Left renal pelvis (tissue), 4 donors: ENCODE measurements around the gene GLMP. TPM values are rescaled to one million over a fixed set of nuclear protein-coding genes. Genes with fewer than 3 reads are reported as not detected.
A peak's percentile ranks its signal among the peaks of the same experiment; 100 is the strongest.

Experiments
- DNase-seq, 4 donors: peaks; one replicate each; pipeline ENCODE4 v3.0.0-alpha.2; 2013; ENCODE audit warnings: low read depth in 4 of 4, low spot score in 3 of 4
- polyA plus RNA-seq, 4 donors: library from polyadenylated mRNA; unstranded; fragments of 120-200 nt; gene quantifications; one replicate each; pipeline ENCODE4 v1.2.1, GENCODE V29; 2013; ENCODE audit not compliant: insufficient read length in 4 of 4

The GLMP gene
- polyA plus RNA-seq, 4 donors: 53.7 to 66.3 (median 63.0) TPM

DNA sequence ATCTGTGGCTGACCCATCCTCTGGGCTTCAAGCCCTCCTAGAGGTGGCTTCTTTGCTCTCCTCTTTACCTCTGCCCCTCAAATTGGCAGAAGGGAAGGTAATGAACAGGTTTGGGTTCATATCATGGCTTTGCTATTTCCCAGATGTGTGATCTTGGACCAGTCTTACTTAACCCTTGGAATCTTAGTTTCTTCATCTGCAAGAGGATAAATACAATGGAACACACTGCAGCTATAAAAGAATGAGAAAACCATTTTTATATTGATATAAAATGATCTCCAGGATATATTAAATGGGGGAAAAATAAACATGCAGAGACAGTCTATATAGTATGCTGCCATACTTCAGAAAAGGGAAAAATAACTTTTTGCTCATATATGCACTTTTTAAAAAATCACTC is 5.6 kb downstream of the GLMP start:
- DNase-seq: no peak

GRCh38 chr1:156286061-156286460 is 9.4 kb downstream of the GLMP start:
- no peak for DNase-seq

DNA sequence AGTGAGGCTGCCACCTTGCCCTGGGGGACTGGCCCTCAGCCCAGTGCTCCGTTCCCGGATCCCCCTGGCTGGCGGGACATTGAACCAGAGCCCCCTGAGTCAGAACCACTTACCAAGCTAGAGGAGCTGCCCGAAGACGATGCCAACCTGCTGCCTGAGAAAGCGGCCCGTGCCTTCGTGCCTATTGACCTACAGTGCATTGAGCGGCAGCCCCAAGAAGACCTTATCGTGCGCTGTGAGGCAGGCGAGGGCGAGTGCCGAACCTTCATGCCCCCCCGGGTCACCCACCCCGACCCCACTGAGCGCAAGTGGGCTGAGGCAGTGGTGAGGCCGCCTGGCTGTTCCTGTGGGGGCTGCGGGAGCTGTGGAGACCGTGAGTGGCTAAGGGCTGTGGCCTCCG is 10.0 kb downstream of the GLMP start:
- DNase-seq: no peak

GRCh38 chr1:156284757-156285156 is 10.7 kb downstream of the GLMP start:
- no peak for DNase-seq

GRCh38 chr1:156284112-156284511 is 11.4 kb downstream of the GLMP start, which contains the start of gene TMEM79:
Gene TMEM79 (plus strand): TSS chr1:156284325. CDS start chr1:156285227, 902 bp downstream.
- DNase-seq: no peak

GRCh38 chr1:156283521-156283920 is 12.0 kb downstream of the GLMP start:
- DNase-seq: no peak

- DNase-seq: peak; percentile 93 to 99 (median 98)
These were observed 12.8 kb downstream of the GLMP start, which contains the start of gene SMG5 for GRCh38 chr1:156282479-156283222. Gene SMG5 (minus strand): TSS chr1:156282825. CDS start chr1:156282680, 145 bp downstream.

- no peak for DNase-seq
These were observed 13.6 kb downstream of the GLMP start for GRCh38 chr1:156281693-156282478.

- no peak for DNase-seq
These were observed 14.2 kb downstream of the GLMP start for GRCh38 chr1:156281281-156281680.

DNA sequence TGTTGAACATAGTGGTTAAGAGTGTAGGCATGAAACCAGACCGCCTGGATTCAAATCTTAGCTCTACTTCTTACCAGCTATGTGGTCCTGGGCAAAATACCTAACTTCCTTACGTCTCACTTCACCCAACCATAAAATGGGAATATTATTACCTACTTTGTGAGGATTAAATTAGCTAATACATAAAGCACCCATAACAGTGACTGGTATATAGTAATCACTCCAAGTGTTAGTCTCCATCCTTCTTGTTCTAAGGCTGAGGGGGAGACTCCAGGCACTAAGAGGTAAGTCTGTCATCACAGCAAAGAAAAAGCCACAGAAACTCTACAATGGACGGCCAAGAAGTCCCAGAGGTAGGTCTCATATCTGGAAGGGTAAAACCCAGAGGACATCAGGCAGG is 15.6 kb downstream of the GLMP start:
- no peak for DNase-seq

DNA sequence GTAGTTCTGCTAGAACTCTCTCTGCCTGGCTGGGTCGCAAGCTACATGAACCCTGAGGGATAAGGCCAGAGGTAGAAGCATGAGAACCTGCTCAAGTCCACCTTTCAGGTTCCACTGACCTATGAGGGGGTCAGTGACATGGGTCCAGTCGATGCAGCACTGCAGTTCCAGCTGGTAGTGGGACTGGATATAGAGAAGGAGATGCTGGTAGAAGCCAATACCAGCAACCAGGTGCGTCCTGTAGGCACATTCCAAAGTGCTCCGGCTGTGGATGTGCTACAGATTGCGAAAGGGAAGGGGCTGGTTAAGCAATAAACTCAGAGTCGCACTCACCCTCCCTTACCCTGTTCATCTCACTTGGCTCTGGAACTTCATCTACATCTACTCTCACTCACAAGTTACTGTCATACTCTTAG is 18.5 kb downstream of the GLMP start:
- DNase-seq: no peak

- DNase-seq: no peak
These were observed 18.9 kb downstream of the GLMP start for GRCh38 chr1:156276532-156276931.

DNA sequence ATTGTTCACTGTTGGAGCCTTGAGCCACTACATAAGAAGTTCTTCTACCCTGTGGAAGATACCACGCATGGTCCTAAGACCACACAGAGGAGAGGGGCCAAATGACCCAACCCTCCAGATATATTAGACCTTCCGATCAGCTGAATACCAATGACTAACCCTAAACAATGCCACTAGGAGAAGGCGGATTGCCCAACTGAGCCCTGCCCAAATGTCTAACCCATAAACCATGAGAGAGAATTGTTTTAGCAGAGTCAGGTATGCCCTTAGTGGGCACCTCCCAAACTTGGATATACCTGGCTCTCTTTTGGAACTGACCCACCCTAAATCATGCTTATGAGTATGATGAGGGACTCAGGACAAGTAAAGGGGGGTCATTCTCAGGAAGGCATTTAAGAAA is 25.2 kb downstream of the GLMP start:
- no peak for DNase-seq

DNA sequence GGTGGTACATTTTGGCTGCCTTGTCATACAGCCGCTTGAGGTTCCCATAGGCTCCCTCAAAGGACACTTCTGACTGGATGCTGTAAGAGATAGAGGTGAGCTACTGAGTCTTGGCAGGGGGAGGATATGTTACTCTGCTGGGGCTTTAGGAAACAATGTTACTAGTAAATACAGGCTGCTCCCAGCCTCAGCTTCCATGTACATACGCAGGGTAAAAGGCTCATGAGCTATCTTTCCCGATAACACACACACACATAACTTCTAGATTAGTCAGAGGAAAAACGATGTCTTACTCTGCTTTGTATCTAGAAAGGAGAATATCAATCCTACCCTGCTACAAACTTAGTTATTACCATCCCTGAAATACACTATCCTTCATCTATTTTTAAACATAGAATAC is 27.1 kb downstream of the GLMP start:
- DNase-seq: no peak

- no peak for DNase-seq
These were observed 29.4 kb downstream of the GLMP start for GRCh38 chr1:156266051-156266450.

DNA sequence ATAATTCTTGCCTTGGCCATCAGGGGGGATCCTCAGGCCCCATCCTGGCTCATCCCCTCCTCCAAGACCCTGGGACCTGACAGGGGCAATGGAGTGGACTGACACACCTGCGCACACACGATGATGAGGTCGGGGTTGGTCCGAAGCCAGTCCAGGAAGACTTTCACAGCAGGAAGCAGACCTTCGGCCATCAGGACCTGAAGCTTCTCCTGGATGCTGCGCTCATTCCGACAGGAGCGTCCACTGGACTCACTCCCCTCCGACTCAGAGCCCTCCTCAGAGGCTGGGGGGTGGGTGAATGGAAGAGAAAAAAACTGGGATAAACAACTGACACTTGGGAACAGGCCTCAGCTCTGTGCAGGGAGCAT is 32.2 kb downstream of the GLMP start:
- DNase-seq: no peak

- no peak for DNase-seq
These were observed 32.8 kb downstream of the GLMP start for GRCh38 chr1:156262461-156263287.

- no peak for DNase-seq
These were observed 34.6 kb downstream of the GLMP start for GRCh38 chr1:156260896-156261295.

DNA sequence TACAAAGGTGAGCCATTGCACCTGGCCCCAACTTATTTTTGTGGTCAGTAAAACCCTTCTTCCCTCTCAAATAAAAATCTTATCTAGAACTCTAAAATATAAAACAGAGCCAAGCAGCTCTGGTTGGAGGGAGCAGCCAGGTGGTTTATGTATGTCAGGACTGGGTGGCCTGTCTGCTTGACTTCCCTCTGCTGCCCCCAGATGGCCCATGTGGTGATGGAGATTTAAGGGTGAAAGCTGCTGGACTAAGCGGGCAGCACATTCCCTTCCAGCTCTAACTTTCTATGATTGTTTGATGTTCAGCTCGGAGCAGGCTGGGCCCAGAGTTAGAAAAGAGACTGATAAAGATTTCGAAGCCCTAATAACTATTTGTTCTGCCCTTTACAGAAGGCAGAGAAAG is 35.7 kb downstream of the GLMP start:
- DNase-seq: no peak

- no peak for DNase-seq
These were observed 36.6 kb downstream of the GLMP start for GRCh38 chr1:156258859-156259258.

DNA sequence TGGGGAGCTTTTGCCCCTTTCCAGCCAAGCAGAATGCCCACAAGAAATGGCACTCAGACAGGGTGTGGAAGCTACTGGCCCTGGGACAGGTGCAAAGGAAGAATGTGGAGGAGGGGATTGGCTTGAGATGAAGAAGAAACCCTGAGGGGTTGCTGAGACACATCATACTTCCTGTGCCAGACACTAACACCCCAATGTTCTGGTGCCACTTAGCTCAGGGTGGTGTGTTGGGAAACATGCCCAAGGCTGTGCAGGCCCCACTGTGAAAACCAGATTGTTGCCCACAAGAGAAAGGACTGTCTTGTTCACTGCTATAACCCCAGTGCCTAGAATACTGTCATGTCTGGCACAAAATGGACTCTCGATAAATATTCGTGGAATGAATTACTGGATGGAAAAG is 37.8 kb downstream of the GLMP start:
- no peak for DNase-seq
